ENCODE measurements around the gene KYNU. TPM values are rescaled to one million over a fixed set of nuclear protein-coding genes. Genes with fewer than 3 reads are reported as not detected.

Gene KYNU
- total RNA-seq, 2 experiments from 2014 or later: 0.20 TPM; not detected in 1

DNA sequence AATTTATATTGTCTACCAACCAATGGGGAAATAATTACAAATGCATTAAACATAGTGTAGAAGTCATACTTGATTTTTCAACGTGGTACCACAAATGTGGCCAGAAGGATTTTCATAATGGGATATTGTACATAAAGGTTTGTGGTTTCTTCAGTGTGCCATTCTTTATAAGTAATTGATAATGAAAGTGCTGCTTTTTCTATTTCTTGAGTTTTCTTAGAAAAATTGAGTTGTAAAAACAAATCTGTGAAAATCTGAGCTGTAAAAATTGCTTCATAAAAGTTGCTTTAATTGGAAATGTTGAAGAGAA lies 103.6 kb downstream of the KYNU start:
- Mint-ChIP-seq H3K4me1 (no peaks in the 10 kb centered on the region), H3K9me3 (no peaks in the 10 kb centered on the region), H3K27ac (no peak overlapping the region), H3K4me3 (no peak overlapping the region), H3K27me3 (no peaks in the 10 kb centered on the region), H3K36me3 (no peaks in the 10 kb centered on the region)
- DNase-seq: no peak

DNA sequence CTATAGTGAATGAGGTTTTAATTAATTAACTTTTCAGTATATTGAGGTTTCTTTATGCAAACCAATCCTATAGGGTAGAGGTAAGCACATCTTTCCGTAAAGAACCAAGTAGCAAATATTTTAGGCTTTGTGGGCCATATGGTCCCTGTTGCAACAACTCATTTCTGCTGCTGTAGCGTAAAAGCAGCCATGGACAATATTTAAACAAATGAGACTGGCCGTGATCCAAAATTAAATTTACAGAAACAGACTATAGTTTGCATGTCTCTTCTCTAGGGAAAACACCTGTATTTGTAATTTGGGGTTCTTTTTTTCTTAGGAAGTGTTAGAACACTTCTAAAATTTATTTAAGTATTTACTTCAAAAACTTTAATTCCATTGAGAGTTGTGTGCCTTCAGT lies 104.3 kb downstream of the KYNU start:
- H3K27me3 Mint-ChIP-seq: no peaks in the 10 kb centered on the region

DNA sequence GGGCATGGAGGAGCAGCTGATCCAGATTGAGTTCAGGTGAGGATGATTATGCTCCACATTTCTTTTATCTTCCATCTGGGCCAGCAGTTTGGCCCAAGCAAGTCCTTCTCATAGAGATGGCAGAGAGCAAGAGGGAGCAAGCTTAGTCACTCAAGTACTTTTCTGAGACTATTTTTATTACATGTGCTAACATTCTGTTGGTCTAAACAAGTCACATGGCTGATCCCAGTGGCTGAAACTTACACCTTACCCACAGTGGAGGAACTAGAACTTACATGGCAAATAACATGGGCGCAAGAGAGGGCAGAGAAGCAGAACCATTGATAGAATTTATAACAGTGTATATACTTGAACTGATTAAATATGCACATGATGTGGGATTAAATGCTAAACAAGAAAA lies 105.7 kb downstream of the KYNU start:
- Mint-ChIP-seq H3K4me1 (no peaks in the 10 kb centered on the region), H3K4me3 (no peak overlapping the region), H3K27me3 (no peaks in the 10 kb centered on the region), H3K27ac (no peak overlapping the region), H3K9me3 (no peaks in the 10 kb centered on the region), H3K36me3 (no peaks in the 10 kb centered on the region)
- no peak for DNase-seq

More for the DNA sequence above, 104.3 kb downstream of the KYNU start:
- Mint-ChIP-seq H3K4me1 (no peaks in the 10 kb centered on the region), H3K9me3 (no peaks in the 10 kb centered on the region), H3K4me3 (no peak overlapping the region), H3K27ac (no peak overlapping the region), H3K36me3 (no peaks in the 10 kb centered on the region)
- DNase-seq: no peak

DNA sequence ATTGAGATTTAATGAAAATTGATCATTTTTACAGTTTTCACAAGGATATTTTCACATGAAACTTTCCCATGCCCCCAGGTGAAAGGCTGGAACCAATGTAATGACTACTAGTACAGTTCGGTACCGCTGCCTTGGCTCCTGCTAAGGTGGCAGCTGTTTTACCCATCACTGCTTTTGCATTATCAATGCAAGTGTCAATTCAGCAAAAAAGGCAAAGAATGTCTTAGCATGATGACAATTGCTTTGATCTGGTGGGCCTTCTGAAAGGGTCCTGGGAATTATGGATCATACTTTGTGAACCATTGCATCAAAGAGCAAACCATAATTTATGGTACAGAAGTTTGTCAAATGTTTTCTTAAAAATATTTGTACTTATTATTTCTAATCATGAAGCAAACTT lies 107.2 kb downstream of the KYNU start:
- DNase-seq: no peak
- no peaks in the 10 kb centered on the region for H3K27me3 Mint-ChIP-seq
- H3K27ac Mint-ChIP-seq: no peak overlapping the region
- H3K4me3 Mint-ChIP-seq: no peak overlapping the region
- H3K9me3 Mint-ChIP-seq: no peaks in the 10 kb centered on the region
- no peaks in the 10 kb centered on the region for H3K36me3 Mint-ChIP-seq
- no peaks in the 10 kb centered on the region for H3K4me1 Mint-ChIP-seq

DNA sequence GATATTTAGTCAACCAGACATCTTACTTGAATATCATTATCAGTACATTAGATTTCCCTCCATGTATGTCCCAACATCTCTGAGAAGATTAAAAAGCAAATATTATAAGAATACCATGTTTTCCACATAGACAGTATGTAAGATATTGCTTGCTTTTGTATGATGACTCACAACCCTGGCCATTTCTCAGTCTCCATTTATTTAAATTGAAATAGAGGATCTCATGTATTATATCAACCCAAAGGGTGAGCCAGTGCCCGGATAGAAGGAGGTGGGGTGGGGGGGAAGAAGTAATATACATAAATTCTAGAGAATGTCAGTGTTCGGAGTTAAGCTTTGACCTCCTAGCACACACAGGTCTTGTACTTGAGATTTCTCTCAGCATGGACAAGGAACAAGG lies 109.6 kb downstream of the KYNU start:
- no peaks in the 10 kb centered on the region for H3K36me3 Mint-ChIP-seq
- H3K27ac Mint-ChIP-seq: no peak overlapping the region
- H3K27me3 Mint-ChIP-seq: no peaks in the 10 kb centered on the region
- H3K4me1 Mint-ChIP-seq: no peaks in the 10 kb centered on the region
- no peak overlapping the region for H3K4me3 Mint-ChIP-seq
- H3K9me3 Mint-ChIP-seq: no peaks in the 10 kb centered on the region
- no peak for DNase-seq

DNA sequence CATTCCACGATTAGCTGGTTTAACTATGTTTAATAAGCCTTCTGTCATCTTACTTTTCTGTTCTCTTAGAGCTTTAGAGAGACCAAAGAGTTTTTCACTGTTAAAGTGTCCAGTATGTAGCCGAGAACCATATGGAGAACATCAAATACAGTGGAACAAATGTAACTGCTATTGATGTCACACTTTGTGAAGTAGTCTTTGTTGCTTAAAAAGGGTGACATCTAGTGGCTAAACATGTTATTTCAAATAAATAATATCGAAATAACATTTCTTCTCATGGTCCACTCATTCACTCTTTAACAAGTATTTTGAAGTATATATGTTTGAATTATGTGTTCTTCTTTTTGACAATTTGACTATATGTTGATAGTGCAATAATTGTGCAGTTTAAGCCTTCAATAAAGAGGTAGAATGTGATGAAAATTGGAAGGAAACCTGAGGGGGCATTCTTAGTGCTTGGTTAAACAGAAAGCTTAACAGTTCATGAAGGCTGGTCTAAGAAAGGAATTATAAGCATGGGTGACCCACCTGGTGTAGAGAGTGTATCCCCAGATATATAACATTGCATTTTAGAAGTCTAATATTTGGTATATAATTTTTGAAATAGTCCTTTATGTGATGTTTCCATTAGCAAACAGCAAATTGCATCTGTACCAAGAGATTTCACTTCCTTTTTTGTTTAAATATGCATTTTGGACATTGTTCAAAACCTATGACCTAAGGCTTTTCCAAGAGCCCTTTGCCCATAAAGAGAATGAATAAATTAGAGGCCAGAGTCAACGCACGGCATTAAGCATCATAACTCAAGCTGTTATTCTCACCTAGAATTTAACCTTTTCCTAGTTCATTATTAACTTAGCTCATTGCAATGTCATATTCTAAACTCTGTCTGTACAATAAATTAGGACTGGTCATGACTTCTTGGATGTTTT lies 112.1 kb downstream of the KYNU start:
- H3K9me3 Mint-ChIP-seq: no peaks in the 10 kb centered on the region
- H3K36me3 Mint-ChIP-seq: no peaks in the 10 kb centered on the region
- no peak for DNase-seq
- no peak overlapping the region for H3K4me3 Mint-ChIP-seq
- H3K27ac Mint-ChIP-seq: no peak overlapping the region
- H3K27me3 Mint-ChIP-seq: peaks cover 3% of the 10 kb centered on the region
- H3K4me1 Mint-ChIP-seq: no peaks in the 10 kb centered on the region

DNA sequence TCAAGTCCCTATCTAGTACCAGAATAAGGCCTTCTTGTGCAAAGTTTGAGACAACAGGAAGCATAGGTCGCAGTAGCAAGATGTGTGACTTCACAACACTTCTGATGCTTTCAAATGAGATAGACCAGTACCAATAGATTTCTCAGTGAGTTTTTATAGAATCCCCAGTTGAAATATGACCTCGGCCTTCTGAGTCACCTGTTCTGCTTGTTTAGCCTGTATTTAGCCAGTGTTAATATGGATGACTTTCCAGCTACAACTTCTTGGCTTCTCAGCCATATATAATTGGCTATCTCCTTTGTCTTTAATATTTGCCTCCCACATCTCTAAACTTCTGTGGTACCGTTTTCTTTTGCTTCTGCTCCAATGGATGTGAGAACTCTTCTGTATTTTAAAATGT lies 113.8 kb downstream of the KYNU start:
- Mint-ChIP-seq H3K36me3 (no peaks in the 10 kb centered on the region), H3K27me3 (peaks cover 3% of the 10 kb centered on the region), H3K4me3 (no peak overlapping the region), H3K4me1 (no peaks in the 10 kb centered on the region), H3K27ac (no peak overlapping the region), H3K9me3 (no peaks in the 10 kb centered on the region)
- no peak for DNase-seq

DNA sequence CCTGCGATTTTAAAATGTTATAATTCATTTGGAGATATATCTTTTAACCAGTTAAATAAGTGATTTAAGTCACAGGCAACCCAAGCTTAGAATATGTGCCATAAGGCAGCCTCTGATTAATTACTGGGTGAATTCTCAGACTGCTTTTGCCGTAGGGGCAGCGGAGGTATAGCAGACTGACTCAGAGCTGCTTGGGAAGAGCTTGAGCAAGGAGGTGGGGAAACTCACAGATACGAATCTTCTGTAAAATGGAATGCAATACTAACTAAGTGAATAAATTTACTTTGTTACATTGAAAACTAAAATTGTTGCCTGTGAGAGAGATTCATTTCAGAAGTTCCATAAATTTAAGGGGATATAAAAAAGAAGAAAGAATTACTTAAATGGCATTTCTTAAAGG lies 115.4 kb downstream of the KYNU start:
- H3K36me3 Mint-ChIP-seq: no peaks in the 10 kb centered on the region
- peaks cover 8% of the 10 kb centered on the region for H3K27me3 Mint-ChIP-seq
- H3K9me3 Mint-ChIP-seq: no peaks in the 10 kb centered on the region
- no peak overlapping the region for H3K27ac Mint-ChIP-seq
- no peak overlapping the region for H3K4me3 Mint-ChIP-seq
- DNase-seq: no peak
- H3K4me1 Mint-ChIP-seq: no peaks in the 10 kb centered on the region

DNA sequence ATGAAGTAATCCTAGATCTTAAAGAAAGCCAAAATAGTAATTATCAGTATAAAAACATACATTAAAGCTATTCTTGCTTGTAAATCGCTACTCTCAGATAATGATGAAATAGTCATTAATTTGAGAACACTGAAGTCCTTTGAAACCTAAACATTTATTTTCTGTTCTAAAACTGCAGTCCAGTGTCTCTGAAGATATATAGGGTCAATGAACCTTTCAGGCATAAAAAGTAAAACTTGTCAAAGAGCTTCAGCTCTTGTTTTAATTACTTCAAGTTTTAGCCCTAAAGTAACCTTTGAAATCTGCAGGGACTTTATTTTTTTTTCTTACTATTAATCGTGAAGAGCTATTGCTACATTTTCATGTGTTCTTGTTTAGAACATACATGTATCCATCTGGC lies 116.3 kb downstream of the KYNU start:
- Mint-ChIP-seq H3K27ac (no peak overlapping the region), H3K27me3 (peaks cover 16% of the 10 kb centered on the region), H3K4me1 (no peaks in the 10 kb centered on the region), H3K36me3 (no peaks in the 10 kb centered on the region), H3K4me3 (no peak overlapping the region), H3K9me3 (no peaks in the 10 kb centered on the region)
- DNase-seq: no peak

DNA sequence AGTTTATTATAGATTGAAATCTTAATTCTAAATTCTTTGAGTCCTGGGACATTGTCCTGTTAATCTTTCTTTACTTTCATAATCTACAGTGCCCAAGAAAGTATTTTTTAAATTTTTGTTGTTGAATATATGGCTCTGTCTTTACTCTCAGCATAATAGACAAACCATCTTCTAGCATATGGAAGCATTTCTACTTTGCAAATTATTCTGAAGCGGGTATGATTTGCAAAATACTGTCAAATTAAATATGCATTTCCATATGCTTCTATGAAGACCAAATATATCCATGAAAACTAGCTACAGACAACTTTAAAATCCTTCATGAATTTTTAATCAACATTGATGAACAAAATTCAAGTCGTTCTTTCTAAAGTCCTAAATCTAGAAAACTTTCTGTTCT lies 117.2 kb downstream of the KYNU start:
- Mint-ChIP-seq H3K36me3 (no peaks in the 10 kb centered on the region), H3K27me3 (peaks cover 21% of the 10 kb centered on the region), H3K27ac (no peak overlapping the region), H3K4me1 (no peaks in the 10 kb centered on the region), H3K9me3 (no peaks in the 10 kb centered on the region), H3K4me3 (no peak overlapping the region)
- no peak for DNase-seq

DNA sequence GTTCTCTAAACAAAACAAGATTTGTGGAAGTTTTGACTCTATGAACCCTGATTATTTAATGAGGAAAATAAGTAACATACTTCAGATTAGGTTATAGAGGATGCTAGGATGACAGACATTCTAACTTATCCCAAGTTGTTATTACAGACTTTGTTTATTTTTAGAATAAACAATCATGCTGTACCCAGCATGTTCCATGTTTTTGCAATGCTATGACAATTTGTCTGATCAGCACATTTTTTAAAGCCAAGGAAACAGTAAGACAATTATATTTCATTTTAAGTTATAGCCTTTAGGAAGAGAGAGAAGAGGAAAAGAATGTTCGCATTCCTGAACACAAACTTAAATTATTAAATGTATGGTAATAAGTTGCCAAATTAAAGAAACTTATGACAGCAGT lies 119.8 kb downstream of the KYNU start:
- DNase-seq: no peak
- Mint-ChIP-seq H3K27me3 (peaks cover 27% of the 10 kb centered on the region), H3K27ac (no peak overlapping the region), H3K9me3 (no peaks in the 10 kb centered on the region), H3K4me1 (no peaks in the 10 kb centered on the region), H3K4me3 (no peak overlapping the region), H3K36me3 (no peaks in the 10 kb centered on the region)

DNA sequence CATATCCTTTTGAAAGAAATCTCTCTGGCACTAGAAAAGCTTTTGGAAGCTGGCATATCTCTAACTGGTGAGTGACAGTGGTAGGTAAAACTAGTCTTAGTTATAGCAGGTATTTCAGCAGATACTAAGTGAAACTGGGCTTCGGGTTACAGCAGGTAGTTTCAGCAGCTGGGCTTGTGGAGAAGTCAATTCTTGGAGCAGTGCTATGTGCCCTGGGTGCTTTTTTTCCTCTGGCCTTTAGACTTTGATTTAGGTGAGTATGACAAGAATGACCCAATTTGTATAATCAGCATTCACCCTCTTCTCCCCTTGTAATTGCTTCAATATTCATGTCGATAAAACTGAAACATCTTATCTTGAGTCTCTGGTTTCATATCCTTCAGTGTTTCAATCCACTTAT lies 123.1 kb downstream of the KYNU start:
- Mint-ChIP-seq H3K36me3 (no peaks in the 10 kb centered on the region), H3K4me3 (no peak overlapping the region), H3K27ac (no peak overlapping the region), H3K9me3 (no peaks in the 10 kb centered on the region), H3K27me3 (peaks cover 26% of the 10 kb centered on the region), H3K4me1 (no peaks in the 10 kb centered on the region)
- no peak for DNase-seq

DNA sequence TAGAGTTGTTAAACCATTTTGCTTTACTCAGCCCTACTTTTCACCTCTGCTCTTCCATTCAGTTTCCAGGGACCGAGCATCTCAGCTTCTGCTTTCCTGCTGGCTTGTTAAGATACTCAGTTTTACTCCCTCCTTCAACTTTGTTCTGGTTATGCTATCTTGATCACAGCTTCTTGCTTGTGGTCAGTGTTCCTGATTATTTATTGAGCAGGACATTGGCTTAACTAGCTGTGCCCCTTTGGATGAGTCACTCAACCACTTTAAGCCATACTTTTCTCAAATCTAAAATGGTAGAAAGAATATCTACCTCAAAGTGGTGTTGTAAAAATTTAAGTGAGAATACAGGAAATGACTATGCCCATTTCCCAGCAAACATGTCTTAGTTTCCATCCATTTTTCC lies 124.0 kb downstream of the KYNU start:
- Mint-ChIP-seq H3K27me3 (peaks cover 26% of the 10 kb centered on the region), H3K36me3 (no peaks in the 10 kb centered on the region), H3K27ac (no peak overlapping the region), H3K4me1 (no peaks in the 10 kb centered on the region), H3K9me3 (no peaks in the 10 kb centered on the region), H3K4me3 (no peak overlapping the region)
- no peak for DNase-seq

DNA sequence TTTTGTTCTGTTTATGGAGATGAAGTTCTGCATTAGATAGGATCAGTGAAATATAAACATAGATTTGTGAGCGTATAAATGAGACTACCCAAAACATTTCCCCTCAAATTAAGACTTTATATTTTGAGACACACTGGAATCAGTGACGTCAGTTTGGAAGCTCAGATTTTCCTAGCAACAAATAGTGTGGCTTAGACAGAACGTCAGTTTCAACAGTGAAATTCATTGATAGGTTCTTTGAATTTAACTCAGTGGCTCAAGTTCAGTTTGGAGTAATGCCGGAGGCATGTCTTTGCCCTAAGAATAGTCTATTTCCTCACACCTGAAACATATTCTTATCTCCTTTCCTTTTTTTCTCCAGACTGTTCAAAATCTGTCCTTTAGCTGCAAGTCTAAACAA lies 138.2 kb downstream of the KYNU start:
- Mint-ChIP-seq H3K27me3 (peaks cover 3% of the 10 kb centered on the region), H3K9me3 (peaks cover 1% of the 10 kb centered on the region), H3K4me1 (peaks cover 3% of the 10 kb centered on the region), H3K27ac (no peak overlapping the region), H3K4me3 (no peak overlapping the region), H3K36me3 (no peaks in the 10 kb centered on the region)
- DNase-seq: no peak

DNA sequence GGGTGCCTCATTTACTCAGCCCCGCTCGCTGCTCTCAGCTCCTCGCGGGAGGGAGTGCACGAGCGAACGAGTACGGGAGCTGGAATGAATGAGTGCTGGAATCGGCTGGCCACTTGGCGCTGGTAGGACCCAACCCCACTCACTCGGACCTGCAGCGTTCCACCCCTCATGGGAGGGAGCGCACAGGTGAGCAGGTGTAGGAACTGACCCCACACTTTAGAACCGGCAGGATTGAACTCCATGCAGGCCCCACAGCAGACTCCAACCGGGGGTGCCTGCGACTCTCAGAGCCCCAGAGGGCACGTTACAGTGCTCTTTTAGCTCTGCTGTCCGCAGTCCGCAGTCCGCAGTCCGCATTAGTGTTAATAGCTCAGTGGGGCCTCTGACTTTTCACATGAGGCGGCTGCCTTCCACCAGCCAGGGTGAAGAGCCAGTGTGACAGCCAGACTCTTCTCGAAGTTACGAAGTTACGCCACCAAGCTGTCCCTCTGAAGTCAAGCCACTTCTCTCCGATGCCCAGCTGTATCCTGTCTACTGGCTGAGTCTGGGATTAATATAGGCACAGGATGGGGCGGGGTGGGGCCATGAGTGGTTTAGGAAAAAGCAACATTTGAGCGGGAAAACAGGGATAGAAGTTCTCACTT lies 149.1 kb downstream of the KYNU start:
- H3K27ac Mint-ChIP-seq: no peak overlapping the region
- H3K4me3 Mint-ChIP-seq: no peak overlapping the region
- no peak for DNase-seq
- no peaks in the 10 kb centered on the region for H3K36me3 Mint-ChIP-seq
- H3K4me1 Mint-ChIP-seq: peaks cover 4% of the 10 kb centered on the region
- peaks cover 11% of the 10 kb centered on the region for H3K27me3 Mint-ChIP-seq
- no peaks in the 10 kb centered on the region for H3K9me3 Mint-ChIP-seq

DNA sequence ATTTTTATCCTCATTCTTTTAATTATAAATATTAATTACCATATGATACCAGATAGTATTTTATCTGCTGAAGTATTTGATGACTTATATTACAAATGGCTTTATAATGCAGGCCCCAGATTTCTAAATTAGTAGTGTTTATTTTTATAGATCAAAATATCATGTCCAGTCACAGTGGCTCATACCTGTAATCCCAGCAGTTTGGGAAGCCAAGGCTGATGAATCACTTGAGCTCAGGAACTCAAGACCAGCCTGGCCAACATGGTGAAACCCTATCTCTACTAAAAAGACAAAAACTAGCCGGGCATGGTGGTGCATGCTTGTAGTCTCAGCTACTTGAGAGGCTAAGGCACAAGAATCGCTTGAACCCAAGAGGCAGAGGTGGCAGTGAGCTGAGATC lies 151.7 kb downstream of the KYNU start:
- H3K9me3 Mint-ChIP-seq: no peaks in the 10 kb centered on the region
- H3K27ac Mint-ChIP-seq: no peak overlapping the region
- peaks cover 6% of the 10 kb centered on the region for H3K4me1 Mint-ChIP-seq
- no peak for DNase-seq
- peaks cover 11% of the 10 kb centered on the region for H3K27me3 Mint-ChIP-seq
- H3K36me3 Mint-ChIP-seq: no peaks in the 10 kb centered on the region
- no peak overlapping the region for H3K4me3 Mint-ChIP-seq
